Endothelial cell of coronary artery (primary cell): ENCODE data around the gene DHCR7. TPM values are rescaled to one million over a fixed set of nuclear protein-coding genes. Genes with fewer than 3 reads are reported as not detected.

Source experiments
- total RNA-seq: library from RNA; depleted of rRNA; stranded (reverse); fragments of >200 nt; gene quantifications from 2 replicates; pipeline ENCODE4 v1.2.3, GENCODE V29; 2014

Gene DHCR7
- 25.1 and 26.7 TPM in 2 replicates for total RNA-seq

GRCh38 chr11:71448257-71449171 is at the start of gene DHCR7:
Gene DHCR7, minus strand, starts transcription at chr11:71448393. Its CDS starts 3,441 bp downstream, at chr11:71444952.

GRCh38 chr11:71453037-71453917 is 5.1 kb upstream of the DHCR7 start, which contains the start of gene NADSYN1:
Gene NADSYN1, plus strand, starts transcription at chr11:71453203. Its CDS starts 94 bp downstream, at chr11:71453297.

Other genes starting within 250 kb of the DHCR7 start
- gene SHANK2, start 195.8 kb downstream of the DHCR7 start, total RNA-seq, result 1.3 TPM in 1 of 2 replicates, not detected in the other
- gene NADSYN1, start 4.8 kb upstream of the DHCR7 start, total RNA-seq, result 94.6 and 104 TPM in 2 replicates
- gene KRTAP5-7, start 78.9 kb upstream of the DHCR7 start, total RNA-seq, result not detected in 2 replicates
- gene KRTAP5-8, start 89.6 kb upstream of the DHCR7 start, total RNA-seq, result not detected in 2 replicates
- gene KRTAP5-9, start 100.0 kb upstream of the DHCR7 start, total RNA-seq, result not detected in 2 replicates
- not detected in 2 replicates for gene KRTAP5-10, start 117.2 kb upstream of the DHCR7 start, total RNA-seq
- gene KRTAP5-11, start 134.5 kb upstream of the DHCR7 start, total RNA-seq, result not detected in 2 replicates